Measurements from ENCODE around the gene RIPK3.

DNA sequence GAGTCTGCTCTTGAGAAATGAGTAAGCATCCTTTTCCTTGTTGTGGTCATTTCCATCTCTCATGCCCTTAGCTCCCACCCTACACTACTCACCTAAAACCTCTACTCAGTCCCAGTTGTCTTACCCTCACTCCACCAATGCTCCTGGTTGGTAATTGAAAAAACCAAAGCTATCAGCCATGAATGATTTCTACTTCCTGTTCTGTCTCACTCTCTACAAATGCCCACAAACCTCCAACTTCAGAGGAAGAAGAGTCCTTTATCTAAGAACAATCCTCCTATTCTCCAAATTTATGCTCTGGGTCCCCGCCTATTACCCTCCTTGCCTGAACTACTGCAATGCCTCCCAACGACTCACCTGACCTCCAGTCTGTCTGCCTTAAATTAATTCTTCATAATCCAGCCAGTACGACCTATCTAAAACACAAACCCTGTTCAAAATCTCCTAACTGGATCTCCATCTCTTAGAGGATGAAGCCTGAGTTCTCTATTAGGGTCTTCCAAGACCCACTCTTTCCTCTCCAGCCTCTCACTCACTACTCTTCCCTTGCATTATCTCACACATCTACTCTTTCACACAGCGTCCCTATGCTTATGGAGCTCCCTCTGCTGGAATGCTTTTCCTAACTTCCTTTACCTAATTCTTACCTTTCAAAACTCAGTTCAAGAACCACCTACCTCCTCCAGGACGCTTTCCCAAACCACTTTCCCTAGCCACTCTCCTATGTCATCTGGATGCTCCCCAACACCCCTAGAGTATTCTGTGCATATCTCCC, 42.4 kb downstream of the RIPK3 start:
- TF ChIP-seq PATZ1 (CRISPR knock-in tag; IDR thresholded peaks at IDR 0.05; ENCODE audit: borderline replicate concordance), result no peak
- TF ChIP-seq ZFP3 (CRISPR knock-in tag; IDR thresholded peaks at IDR 0.05), result no peak
- TF ChIP-seq ZNF565 (CRISPR knock-in tag; conservative IDR thresholded peaks at IDR 0.05; ENCODE audit: low read depth), result no peak
- no peak for TF ChIP-seq OSR1 (CRISPR knock-in tag; IDR thresholded peaks at IDR 0.05)
- TF ChIP-seq ZC3H10 (CRISPR knock-in tag; IDR thresholded peaks at IDR 0.05), result no peak
- no peak for TF ChIP-seq ARNTL (CRISPR knock-in tag; IDR thresholded peaks at IDR 0.05; ENCODE audit: borderline replicate concordance, low read depth)
- TF ChIP-seq ZNF70 (CRISPR knock-in tag; IDR thresholded peaks at IDR 0.05), result no peak
